ENCODE measurements around the gene KYAT1. TPM values are rescaled to one million over a fixed set of nuclear protein-coding genes. Genes with fewer than 3 reads are reported as not detected.
A peak's percentile ranks its signal among the peaks of the same experiment; 100 is the strongest.

KYAT1 gene
- total and polyA plus RNA-seq, 2 of the 13 experiments (the other 11 are each of a cell fraction or from before 2014, with no cell fraction given): 9.2 to 46.5 TPM

DNA sequence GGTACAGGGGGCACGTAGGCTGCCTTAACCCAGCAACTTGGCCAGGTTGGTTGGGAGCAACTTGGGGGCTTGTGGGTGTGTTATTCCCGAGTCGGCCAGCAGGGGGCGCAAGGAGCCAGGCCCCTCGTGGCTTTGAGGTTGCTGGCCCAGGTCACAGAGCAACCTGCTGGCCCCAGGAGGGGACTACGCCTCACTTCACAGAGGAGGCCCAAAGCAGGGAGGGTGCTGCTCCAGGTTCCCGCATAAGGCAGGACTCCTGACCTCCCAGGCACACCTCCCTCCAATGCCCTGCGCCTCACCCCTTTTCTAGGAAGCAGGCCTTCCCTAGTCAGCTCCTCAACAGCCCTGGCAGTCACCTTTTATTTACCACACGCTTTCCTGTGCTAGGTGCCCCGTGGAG lies 18.1 kb downstream of the KYAT1 start (continued):
- TF ChIP-seq ZBTB8A (CRISPR knock-in tag; IDR thresholded peaks at IDR 0.05; ENCODE audit: borderline replicate concordance, low read depth) (no peak), RELA (CRISPR knock-in tag; IDR thresholded peaks at IDR 0.05) (no peak), NR1H2 (CRISPR knock-in tag; IDR thresholded peaks at IDR 0.05; ENCODE audit: borderline replicate concordance, low read depth) (no peak), ZFP36L2 (CRISPR knock-in tag; IDR thresholded peaks at IDR 0.05) (no peak), MIER2 (CRISPR knock-in tag; IDR thresholded peaks at IDR 0.05) (no peak), ZNF101 (CRISPR knock-in tag; IDR thresholded peaks at IDR 0.05; ENCODE audit: borderline replicate concordance, low read depth) (no peak), SAP130 (CRISPR knock-in tag; IDR thresholded peaks at IDR 0.05; ENCODE audit: low read depth) (peak; percentile 48; the same call in 1 of the 2 replicates), HNRNPH1 (optimal IDR thresholded peaks at IDR 0.05; ENCODE audit: low read depth, low read length) (no peak), JUNB (CRISPR knock-in tag; IDR thresholded peaks at IDR 0.05; ENCODE audit: borderline replicate concordance) (no peak), REPIN1 (CRISPR knock-in tag; IDR thresholded peaks at IDR 0.05; ENCODE audit: borderline replicate concordance, low read depth) (no peak), MBD4 (IDR thresholded peaks at IDR 0.05; ENCODE audit: borderline replicate concordance, low read length) (no peak), CAMTA2 (CRISPR knock-in tag; IDR thresholded peaks at IDR 0.05; ENCODE audit: borderline replicate concordance) (no peak), YY1 (IDR thresholded peaks at IDR 0.05; ENCODE audit: insufficient read depth, insufficient replicate concordance, low read depth, low read length) (peak; percentile 66)
- TF ChIP-seq, protein P1, sequence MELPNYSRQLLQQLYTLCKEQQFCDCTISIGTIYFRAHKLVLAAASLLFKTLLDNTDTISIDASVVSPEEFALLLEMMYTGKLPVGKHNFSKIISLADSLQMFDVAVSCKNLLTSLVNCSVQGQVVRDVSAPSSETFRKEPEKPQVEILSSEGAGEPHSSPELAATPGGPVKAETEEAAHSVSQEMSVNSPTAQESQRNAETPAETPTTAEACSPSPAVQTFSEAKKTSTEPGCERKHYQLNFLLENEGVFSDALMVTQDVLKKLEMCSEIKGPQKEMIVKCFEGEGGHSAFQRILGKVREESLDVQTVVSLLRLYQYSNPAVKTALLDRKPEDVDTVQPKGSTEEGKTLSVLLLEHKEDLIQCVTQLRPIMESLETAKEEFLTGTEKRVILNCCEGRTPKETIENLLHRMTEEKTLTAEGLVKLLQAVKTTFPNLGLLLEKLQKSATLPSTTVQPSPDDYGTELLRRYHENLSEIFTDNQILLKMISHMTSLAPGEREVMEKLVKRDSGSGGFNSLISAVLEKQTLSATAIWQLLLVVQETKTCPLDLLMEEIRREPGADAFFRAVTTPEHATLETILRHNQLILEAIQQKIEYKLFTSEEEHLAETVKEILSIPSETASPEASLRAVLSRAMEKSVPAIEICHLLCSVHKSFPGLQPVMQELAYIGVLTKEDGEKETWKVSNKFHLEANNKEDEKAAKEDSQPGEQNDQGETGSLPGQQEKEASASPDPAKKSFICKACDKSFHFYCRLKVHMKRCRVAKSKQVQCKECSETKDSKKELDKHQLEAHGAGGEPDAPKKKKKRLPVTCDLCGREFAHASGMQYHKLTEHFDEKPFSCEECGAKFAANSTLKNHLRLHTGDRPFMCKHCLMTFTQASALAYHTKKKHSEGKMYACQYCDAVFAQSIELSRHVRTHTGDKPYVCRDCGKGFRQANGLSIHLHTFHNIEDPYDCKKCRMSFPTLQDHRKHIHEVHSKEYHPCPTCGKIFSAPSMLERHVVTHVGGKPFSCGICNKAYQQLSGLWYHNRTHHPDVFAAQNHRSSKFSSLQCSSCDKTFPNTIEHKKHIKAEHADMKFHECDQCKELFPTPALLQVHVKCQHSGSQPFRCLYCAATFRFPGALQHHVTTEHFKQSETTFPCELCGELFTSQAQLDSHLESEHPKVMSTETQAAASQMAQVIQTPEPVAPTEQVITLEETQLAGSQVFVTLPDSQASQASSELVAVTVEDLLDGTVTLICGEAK (IDR thresholded peaks at IDR 0.05): no peak
- TF ChIP-seq, protein P1 (CRISPR knock-in tag; IDR thresholded peaks at IDR 0.05): 0 out of 2 replicates have a peak, but pooled peaks have one; percentile 36
- TF ChIP-seq, protein P2, sequence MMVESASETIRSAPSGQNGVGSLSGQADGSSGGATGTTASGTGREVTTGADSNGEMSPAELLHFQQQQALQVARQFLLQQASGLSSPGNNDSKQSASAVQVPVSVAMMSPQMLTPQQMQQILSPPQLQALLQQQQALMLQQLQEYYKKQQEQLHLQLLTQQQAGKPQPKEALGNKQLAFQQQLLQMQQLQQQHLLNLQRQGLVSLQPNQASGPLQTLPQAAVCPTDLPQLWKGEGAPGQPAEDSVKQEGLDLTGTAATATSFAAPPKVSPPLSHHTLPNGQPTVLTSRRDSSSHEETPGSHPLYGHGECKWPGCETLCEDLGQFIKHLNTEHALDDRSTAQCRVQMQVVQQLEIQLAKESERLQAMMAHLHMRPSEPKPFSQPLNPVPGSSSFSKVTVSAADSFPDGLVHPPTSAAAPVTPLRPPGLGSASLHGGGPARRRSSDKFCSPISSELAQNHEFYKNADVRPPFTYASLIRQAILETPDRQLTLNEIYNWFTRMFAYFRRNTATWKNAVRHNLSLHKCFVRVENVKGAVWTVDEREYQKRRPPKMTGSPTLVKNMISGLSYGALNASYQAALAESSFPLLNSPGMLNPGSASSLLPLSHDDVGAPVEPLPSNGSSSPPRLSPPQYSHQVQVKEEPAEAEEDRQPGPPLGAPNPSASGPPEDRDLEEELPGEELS (CRISPR knock-in tag; IDR thresholded peaks at IDR 0.05): no peak
- TF ChIP-seq, protein P3, sequence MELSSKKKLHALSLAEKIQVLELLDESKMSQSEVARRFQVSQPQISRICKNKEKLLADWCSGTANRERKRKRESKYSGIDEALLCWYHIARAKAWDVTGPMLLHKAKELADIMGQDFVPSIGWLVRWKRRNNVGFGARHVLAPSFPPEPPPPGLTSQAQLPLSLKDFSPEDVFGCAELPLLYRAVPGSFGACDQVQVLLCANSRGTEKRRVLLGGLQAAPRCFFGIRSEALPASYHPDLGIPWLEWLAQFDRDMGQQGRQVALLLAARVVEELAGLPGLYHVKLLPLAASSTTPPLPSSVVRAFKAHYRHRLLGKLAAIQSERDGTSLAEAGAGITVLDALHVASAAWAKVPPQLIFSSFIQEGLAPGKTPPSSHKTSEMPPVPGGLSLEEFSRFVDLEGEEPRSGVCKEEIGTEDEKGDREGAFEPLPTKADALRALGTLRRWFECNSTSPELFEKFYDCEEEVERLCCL (CRISPR knock-in tag; IDR thresholded peaks at IDR 0.05; ENCODE audit: borderline replicate concordance): 0 out of 2 replicates have a peak, but pooled peaks have one; percentile 60
- TF ChIP-seq, protein P4, sequence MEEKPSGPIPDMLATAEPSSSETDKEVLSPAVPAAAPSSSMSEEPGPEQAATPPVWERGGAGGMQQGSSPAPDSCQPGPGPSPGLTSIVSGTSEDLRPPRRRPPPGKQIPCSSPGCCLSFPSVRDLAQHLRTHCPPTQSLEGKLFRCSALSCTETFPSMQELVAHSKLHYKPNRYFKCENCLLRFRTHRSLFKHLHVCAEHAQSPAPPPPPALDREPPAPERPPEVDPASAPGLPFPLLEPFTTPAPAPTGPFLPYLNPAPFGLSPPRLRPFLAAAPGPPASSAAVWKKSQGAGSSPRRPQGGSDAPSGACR (CRISPR knock-in tag; IDR thresholded peaks at IDR 0.05): no peak
